Measurements from ENCODE around the gene PRR13.
"Not testable (repeated sequence)": the region's sequence is repeated elsewhere in the genome, so short reads cannot be mapped to it uniquely, and the experiment has no call there.

Gene PRR13

GRCh38 chr12:53441040-53441833, at the start of gene PRR13:
TSS of gene PRR13 (plus strand) at chr12:53441734. CDS start at chr12:53442715, 981 bp downstream.
- peak within 1 kb of the TSS; percentile 86 for H3K4me3 ChIP-seq (ENCODE audit: low read depth, low read length)

GRCh38 chr12:53399896-53400295, 41.6 kb upstream of the PRR13 start:
- H3K4me3 ChIP-seq (ENCODE audit: low read depth, low read length): no peak overlapping the region

GRCh38 chr12:53402351-53402750, 39.2 kb upstream of the PRR13 start:
- not testable (repeated sequence) for H3K4me3 ChIP-seq (ENCODE audit: low read depth, low read length)

- no peak overlapping the region for H3K4me3 ChIP-seq (ENCODE audit: low read depth, low read length)
Measured at GRCh38 chr12:53402871-53403270, 38.7 kb upstream of the PRR13 start.

GRCh38 chr12:53410951-53411350, 30.6 kb upstream of the PRR13 start:
- no peak overlapping the region for H3K4me3 ChIP-seq (ENCODE audit: low read depth, low read length)

GRCh38 chr12:53413485-53414204, 27.9 kb upstream of the PRR13 start:
- H3K4me3 ChIP-seq (ENCODE audit: low read depth, low read length): no peak overlapping the region

GRCh38 chr12:53414756-53415417, 26.6 kb upstream of the PRR13 start:
- H3K4me3 ChIP-seq (ENCODE audit: low read depth, low read length): no peak overlapping the region

GRCh38 chr12:53415752-53416389, 25.7 kb upstream of the PRR13 start:
- not testable (repeated sequence) for H3K4me3 ChIP-seq (ENCODE audit: low read depth, low read length)

GRCh38 chr12:53417291-53417816, 24.2 kb upstream of the PRR13 start:
- not testable (repeated sequence) for H3K4me3 ChIP-seq (ENCODE audit: low read depth, low read length)

GRCh38 chr12:53418221-53418620, 23.3 kb upstream of the PRR13 start:
- H3K4me3 ChIP-seq (ENCODE audit: low read depth, low read length): no peak overlapping the region

- no peak overlapping the region for H3K4me3 ChIP-seq (ENCODE audit: low read depth, low read length)
Measured at GRCh38 chr12:53419756-53420155, 21.8 kb upstream of the PRR13 start.

GRCh38 chr12:53422247-53422646, 19.3 kb upstream of the PRR13 start:
- not testable (repeated sequence) for H3K4me3 ChIP-seq (ENCODE audit: low read depth, low read length)

- no peak within 1 kb of the TSS for H3K4me3 ChIP-seq (ENCODE audit: low read depth, low read length)
Measured at GRCh38 chr12:53423597-53423996, 17.9 kb upstream of the PRR13 start, which contains the start of gene AMHR2. TSS of gene AMHR2 (plus strand) at chr12:53423855. CDS start at chr12:53423935, 80 bp downstream.

- H3K4me3 ChIP-seq (ENCODE audit: low read depth, low read length): no peak overlapping the region
Measured at GRCh38 chr12:53424626-53425514, 16.7 kb upstream of the PRR13 start.

- H3K4me3 ChIP-seq (ENCODE audit: low read depth, low read length): no peak overlapping the region
Measured at GRCh38 chr12:53425515-53426150, 15.9 kb upstream of the PRR13 start.

GRCh38 chr12:53427905-53428594, 13.5 kb upstream of the PRR13 start:
- no peak overlapping the region for H3K4me3 ChIP-seq (ENCODE audit: low read depth, low read length)

GRCh38 chr12:53428741-53429140, 12.8 kb upstream of the PRR13 start:
- no peak overlapping the region for H3K4me3 ChIP-seq (ENCODE audit: low read depth, low read length)

GRCh38 chr12:53430116-53430515, 11.4 kb upstream of the PRR13 start:
- H3K4me3 ChIP-seq (ENCODE audit: low read depth, low read length): no peak overlapping the region

GRCh38 chr12:53431187-53431586, 10.3 kb upstream of the PRR13 start:
- H3K4me3 ChIP-seq (ENCODE audit: low read depth, low read length): no peak overlapping the region

Data from iPS-11a (cell line).